ENCODE results near the gene MPPED1. TPM values are rescaled to one million over a fixed set of nuclear protein-coding genes. Genes with fewer than 3 reads are reported as not detected.

Gene MPPED1
- total and polyA plus RNA-seq, 9 donors, result 0.21 to 4.5 (median 0.52) TPM

- H3K4me1 ChIP-seq (ENCODE audit: control insufficient read depth, insufficient read depth, low read length), result no peaks in the 10 kb centered on the region
- H3K36me3 ChIP-seq (ENCODE audit: control insufficient read depth, insufficient read depth, low read length), result no peaks in the 10 kb centered on the region
- H3K27me3 ChIP-seq (ENCODE audit: control insufficient read depth, insufficient read depth, low read length), result peaks cover 8% of the 10 kb centered on the region
- H3K27ac ChIP-seq (ENCODE audit: low read length), result no peak overlapping the region
- WGBS (ENCODE audit: insufficient coverage), result 66% methylated on average over 6 of the region's 9 CpGs
- peaks cover 2% of the 10 kb centered on the region for H3K9me3 ChIP-seq (replicated peaks; ENCODE audit: control insufficient read depth, low read depth, low read length)
- DNase-seq, result no peak
- H3K4me3 ChIP-seq (ENCODE audit: low read length), result no peak overlapping the region
These were observed 19.3 kb upstream of the MPPED1 start for GRCh38 chr22:43392385-43392989.

- WGBS (ENCODE audit: insufficient coverage), result 51% methylated on average over 11 of the region's 14 CpGs
- Histone ChIP-seq H3K9me3 (replicated peaks; ENCODE audit: control insufficient read depth, low read depth, low read length) (peaks cover 2% of the 10 kb centered on the region), H3K4me1 (ENCODE audit: control insufficient read depth, insufficient read depth, low read length) (no peaks in the 10 kb centered on the region), H3K27me3 (ENCODE audit: control insufficient read depth, insufficient read depth, low read length) (peaks cover 7% of the 10 kb centered on the region), H3K36me3 (ENCODE audit: control insufficient read depth, insufficient read depth, low read length) (no peaks in the 10 kb centered on the region), H3K27ac (ENCODE audit: low read length) (no peak overlapping the region), H3K4me3 (ENCODE audit: low read length) (no peak overlapping the region)
- no peak for DNase-seq
These were observed 18.5 kb upstream of the MPPED1 start for GRCh38 chr22:43393132-43393843.

GRCh38 chr22:43393844-43394474 is 17.9 kb upstream of the MPPED1 start:
- Histone ChIP-seq H3K27ac (ENCODE audit: low read length) (no peak overlapping the region), H3K4me3 (ENCODE audit: low read length) (no peak overlapping the region), H3K9me3 (replicated peaks; ENCODE audit: control insufficient read depth, low read depth, low read length) (peaks cover 2% of the 10 kb centered on the region), H3K27me3 (ENCODE audit: control insufficient read depth, insufficient read depth, low read length) (peaks cover 4% of the 10 kb centered on the region), H3K4me1 (ENCODE audit: control insufficient read depth, insufficient read depth, low read length) (no peaks in the 10 kb centered on the region), H3K36me3 (ENCODE audit: control insufficient read depth, insufficient read depth, low read length) (no peaks in the 10 kb centered on the region)
- no CpG with 5 or more reads among the region's 4 CpGs for WGBS (ENCODE audit: insufficient coverage)
- no peak for DNase-seq

GRCh38 chr22:43395086-43395695 is 16.6 kb upstream of the MPPED1 start:
- Histone ChIP-seq H3K9me3 (replicated peaks; ENCODE audit: control insufficient read depth, low read depth, low read length) (peaks cover 2% of the 10 kb centered on the region), H3K4me3 (ENCODE audit: low read length) (no peak overlapping the region), H3K27me3 (ENCODE audit: control insufficient read depth, insufficient read depth, low read length) (peaks cover 4% of the 10 kb centered on the region), H3K4me1 (ENCODE audit: control insufficient read depth, insufficient read depth, low read length) (no peaks in the 10 kb centered on the region), H3K36me3 (ENCODE audit: control insufficient read depth, insufficient read depth, low read length) (no peaks in the 10 kb centered on the region), H3K27ac (ENCODE audit: low read length) (no peak overlapping the region)
- 65% methylated on average over 5 of the region's 9 CpGs for WGBS (ENCODE audit: insufficient coverage)
- no peak for DNase-seq

GRCh38 chr22:43396321-43396933 is 15.4 kb upstream of the MPPED1 start:
- DNase-seq, result no peak

GRCh38 chr22:43396934-43397457 is 14.8 kb upstream of the MPPED1 start:
- Histone ChIP-seq H3K36me3 (ENCODE audit: control insufficient read depth, insufficient read depth, low read length) (no peaks in the 10 kb centered on the region), H3K27ac (ENCODE audit: low read length) (no peak overlapping the region), H3K27me3 (ENCODE audit: control insufficient read depth, insufficient read depth, low read length) (peaks cover 7% of the 10 kb centered on the region), H3K4me1 (ENCODE audit: control insufficient read depth, insufficient read depth, low read length) (no peaks in the 10 kb centered on the region), H3K9me3 (replicated peaks; ENCODE audit: control insufficient read depth, low read depth, low read length) (peaks cover 2% of the 10 kb centered on the region), H3K4me3 (ENCODE audit: low read length) (no peak overlapping the region)
- DNase-seq, result no peak
- 66% methylated on average over 23 of the region's 23 CpGs for WGBS (ENCODE audit: insufficient coverage)

More at GRCh38 chr22:43396321-43396933, 15.4 kb upstream of the MPPED1 start:
- peaks cover 2% of the 10 kb centered on the region for H3K9me3 ChIP-seq (replicated peaks; ENCODE audit: control insufficient read depth, low read depth, low read length)
- WGBS (ENCODE audit: insufficient coverage), result 52% methylated on average over 10 of the region's 17 CpGs
- H3K4me1 ChIP-seq (ENCODE audit: control insufficient read depth, insufficient read depth, low read length), result no peaks in the 10 kb centered on the region
- no peak overlapping the region for H3K4me3 ChIP-seq (ENCODE audit: low read length)
- H3K27ac ChIP-seq (ENCODE audit: low read length), result no peak overlapping the region
- H3K36me3 ChIP-seq (ENCODE audit: control insufficient read depth, insufficient read depth, low read length), result no peaks in the 10 kb centered on the region
- H3K27me3 ChIP-seq (ENCODE audit: control insufficient read depth, insufficient read depth, low read length), result peaks cover 4% of the 10 kb centered on the region

GRCh38 chr22:43397766-43398165 is 14.0 kb upstream of the MPPED1 start:
- Histone ChIP-seq H3K4me1 (ENCODE audit: control insufficient read depth, insufficient read depth, low read length) (no peaks in the 10 kb centered on the region), H3K4me3 (ENCODE audit: low read length) (no peak overlapping the region), H3K9me3 (replicated peaks; ENCODE audit: control insufficient read depth, low read depth, low read length) (peaks cover 2% of the 10 kb centered on the region), H3K36me3 (ENCODE audit: control insufficient read depth, insufficient read depth, low read length) (no peaks in the 10 kb centered on the region), H3K27me3 (ENCODE audit: control insufficient read depth, insufficient read depth, low read length) (peaks cover 7% of the 10 kb centered on the region), H3K27ac (ENCODE audit: low read length) (no peak overlapping the region)
- WGBS (ENCODE audit: insufficient coverage), result 69% methylated on average over 5 of the region's 7 CpGs
- DNase-seq, result no peak

GRCh38 chr22:43398246-43398645 is 13.6 kb upstream of the MPPED1 start:
- H3K4me1 ChIP-seq (ENCODE audit: control insufficient read depth, insufficient read depth, low read length), result no peaks in the 10 kb centered on the region
- H3K27me3 ChIP-seq (ENCODE audit: control insufficient read depth, insufficient read depth, low read length), result peaks cover 7% of the 10 kb centered on the region
- no peak for DNase-seq
- H3K27ac ChIP-seq (ENCODE audit: low read length), result no peak overlapping the region
- WGBS (ENCODE audit: insufficient coverage), result 59% methylated on average over 5 of the region's 5 CpGs
- H3K36me3 ChIP-seq (ENCODE audit: control insufficient read depth, insufficient read depth, low read length), result no peaks in the 10 kb centered on the region
- no peak overlapping the region for H3K4me3 ChIP-seq (ENCODE audit: low read length)
- peaks cover 2% of the 10 kb centered on the region for H3K9me3 ChIP-seq (replicated peaks; ENCODE audit: control insufficient read depth, low read depth, low read length)

GRCh38 chr22:43398910-43399309 is 12.9 kb upstream of the MPPED1 start:
- DNase-seq, result no peak
- WGBS (ENCODE audit: insufficient coverage), result 81% methylated on average over 8 of the region's 8 CpGs

More at GRCh38 chr22:43398910-43399309, 12.9 kb upstream of the MPPED1 start:
- H3K9me3 ChIP-seq (replicated peaks; ENCODE audit: control insufficient read depth, low read depth, low read length), result peaks cover 2% of the 10 kb centered on the region
- H3K4me1 ChIP-seq (ENCODE audit: control insufficient read depth, insufficient read depth, low read length), result no peaks in the 10 kb centered on the region
- no peak overlapping the region for H3K4me3 ChIP-seq (ENCODE audit: low read length)
- H3K27ac ChIP-seq (ENCODE audit: low read length), result no peak overlapping the region
- H3K36me3 ChIP-seq (ENCODE audit: control insufficient read depth, insufficient read depth, low read length), result no peaks in the 10 kb centered on the region
- peaks cover 10% of the 10 kb centered on the region for H3K27me3 ChIP-seq (ENCODE audit: control insufficient read depth, insufficient read depth, low read length)
